GM21528 (cell line): Measurements from ENCODE around the gene SNRNP40.

Source experiments
- ATAC-seq: cut with Tn5 transposase; IDR thresholded peaks from one replicate; pipeline ENCODE4 v1.9.1; 2021; ENCODE audit warnings: mild to moderate bottlenecking, moderate library complexity; ENCODE audit not compliant: unreplicated experiment, low FRiP score

Gene SNRNP40

DNA sequence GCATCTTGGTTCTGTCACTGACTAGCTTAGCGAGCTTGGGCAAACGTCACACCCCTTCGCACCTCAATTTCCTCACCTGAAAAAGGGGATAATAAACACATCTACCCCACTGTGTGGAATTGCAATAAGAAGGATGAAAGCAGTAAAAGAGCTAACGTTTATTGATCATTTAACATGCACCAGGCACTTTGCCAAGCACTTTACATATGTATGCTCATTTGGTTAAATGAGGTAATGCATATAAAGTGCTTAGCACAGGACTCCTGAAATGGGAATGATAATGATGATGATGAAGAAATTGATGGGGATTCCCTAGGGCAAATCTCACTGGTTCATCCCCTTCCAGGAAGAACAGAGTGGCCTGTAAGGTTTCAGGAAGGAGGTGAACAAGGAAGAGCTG is 61.7 kb downstream of the SNRNP40 start:
- no peak for ATAC-seq

- no peak for ATAC-seq
Observed at GRCh38 chr1:31234123-31234708, 62.4 kb downstream of the SNRNP40 start.

DNA sequence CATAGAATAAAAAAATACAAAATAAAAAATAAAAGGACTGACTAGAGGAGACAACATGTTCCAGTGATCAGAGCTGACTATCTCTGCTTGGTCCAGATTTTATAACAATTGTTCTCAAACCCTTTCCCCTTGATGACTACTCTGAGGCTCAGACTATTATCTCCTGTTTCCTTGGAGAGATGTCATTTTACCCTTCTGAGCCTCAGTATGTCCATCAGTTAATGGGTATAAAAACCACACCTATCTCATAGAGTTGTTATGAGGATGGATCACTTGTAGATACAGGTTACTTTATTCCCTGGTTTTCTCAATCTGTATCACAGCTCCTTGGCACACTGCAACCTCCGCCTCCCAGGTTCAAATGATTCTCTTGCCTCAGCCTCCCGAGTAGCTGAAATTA is 63.9 kb downstream of the SNRNP40 start:
- no peak for ATAC-seq

- ATAC-seq: no peak
Observed at GRCh38 chr1:31231802-31232201, 64.8 kb downstream of the SNRNP40 start.

DNA sequence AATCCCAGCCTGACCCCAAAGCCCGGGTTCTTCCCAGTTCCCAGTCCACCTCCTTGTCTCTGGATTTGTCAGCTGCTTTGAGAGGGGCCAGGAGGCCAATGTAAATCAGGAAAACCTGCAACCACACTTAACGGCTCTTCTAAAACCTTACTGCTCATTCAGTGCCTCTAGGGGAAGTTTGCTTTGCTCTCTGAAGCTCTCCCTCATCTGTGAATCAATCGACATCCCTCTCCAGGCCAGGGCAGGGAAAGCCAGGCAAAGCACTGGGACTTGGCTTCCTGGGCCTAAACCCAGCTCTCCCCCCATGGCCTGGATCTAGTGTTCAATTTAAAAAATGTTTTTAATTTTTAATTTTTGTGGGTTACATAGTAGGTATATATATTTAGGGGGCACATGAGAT is 66.2 kb downstream of the SNRNP40 start:
- no peak for ATAC-seq

GRCh38 chr1:31228986-31229385 is 67.6 kb downstream of the SNRNP40 start:
- ATAC-seq: no peak

DNA sequence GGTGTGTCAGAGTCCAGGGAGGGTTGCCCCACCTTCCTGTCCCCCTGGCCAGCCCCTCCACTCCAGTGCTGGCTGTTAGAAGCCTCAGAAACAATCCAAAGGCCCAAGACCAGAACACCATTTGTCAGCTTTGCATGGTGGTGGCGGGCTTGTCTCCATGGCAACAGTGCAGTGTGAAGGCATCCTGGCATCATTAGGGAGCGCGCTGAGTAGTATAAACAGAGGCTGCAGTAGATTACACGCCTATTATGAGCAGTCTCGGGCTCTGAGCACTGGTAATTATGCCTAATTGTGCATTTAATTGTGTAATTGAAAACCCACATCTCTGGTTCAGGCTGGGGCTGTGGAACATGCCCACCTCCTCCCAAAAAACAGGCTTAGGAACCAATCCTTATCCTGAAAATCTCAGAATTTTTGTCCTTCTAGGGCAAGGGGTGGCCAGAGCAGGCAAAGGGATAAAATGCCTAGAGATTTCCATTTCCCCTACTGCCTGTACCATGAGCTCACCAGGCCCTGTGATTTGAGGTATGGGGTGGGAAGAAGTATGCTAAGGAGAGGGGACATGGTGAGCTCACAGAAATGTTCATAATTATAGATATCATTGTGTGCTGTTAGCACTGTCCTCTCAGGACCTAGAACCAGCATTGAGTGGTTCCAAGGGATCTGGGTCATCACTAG is 68.6 kb downstream of the SNRNP40 start:
- no peak for ATAC-seq

- ATAC-seq: no peak
Observed at GRCh38 chr1:31224068-31224467, 72.5 kb downstream of the SNRNP40 start.

GRCh38 chr1:31222176-31222575 is 74.4 kb downstream of the SNRNP40 start:
- no peak for ATAC-seq

DNA sequence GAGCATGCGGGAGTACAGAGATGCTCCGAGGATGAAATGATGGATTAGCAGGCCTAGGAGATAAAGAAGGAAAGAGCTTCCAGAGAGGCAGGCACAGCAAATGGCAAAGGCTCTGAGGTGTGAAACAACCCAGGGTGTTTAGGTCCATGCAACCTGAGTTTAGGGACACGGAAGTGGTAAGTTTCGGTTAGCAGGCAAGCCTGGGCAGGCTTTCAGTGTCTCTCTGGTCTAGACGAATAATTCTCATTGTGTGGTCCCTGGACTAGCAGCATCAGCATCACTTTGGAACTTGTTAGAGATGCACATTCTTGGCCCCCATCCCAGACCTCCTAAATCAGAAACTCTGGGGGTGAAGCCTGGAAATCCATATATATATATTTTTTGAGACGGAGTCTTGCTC is 75.5 kb downstream of the SNRNP40 start:
- ATAC-seq: no peak

DNA sequence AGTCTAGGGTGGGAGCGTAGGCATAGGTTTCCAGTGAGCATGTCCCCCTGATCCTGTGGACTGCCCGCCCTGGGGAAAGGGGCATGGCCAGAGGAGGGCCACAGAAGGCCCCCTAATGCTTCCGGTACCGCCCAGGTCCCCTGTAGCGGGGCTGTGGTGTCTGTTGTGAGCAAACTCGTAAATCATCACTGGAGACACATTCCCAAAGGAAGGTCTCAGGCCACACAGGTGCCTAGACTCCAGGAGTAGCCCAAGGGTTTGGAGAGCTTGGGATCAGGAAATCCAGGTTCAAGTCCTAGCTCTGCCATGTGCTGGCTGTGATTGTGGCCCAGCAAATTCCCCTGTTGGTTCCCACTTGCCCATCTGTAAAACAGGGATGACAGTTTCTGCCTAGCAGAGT is 77.1 kb downstream of the SNRNP40 start:
- ATAC-seq: no peak

GRCh38 chr1:31218705-31219104 is 77.9 kb downstream of the SNRNP40 start:
- no peak for ATAC-seq

- no peak for ATAC-seq
Observed at GRCh38 chr1:31216016-31216415, 80.6 kb downstream of the SNRNP40 start.

GRCh38 chr1:31215065-31215570 is 81.5 kb downstream of the SNRNP40 start:
- no peak for ATAC-seq

DNA sequence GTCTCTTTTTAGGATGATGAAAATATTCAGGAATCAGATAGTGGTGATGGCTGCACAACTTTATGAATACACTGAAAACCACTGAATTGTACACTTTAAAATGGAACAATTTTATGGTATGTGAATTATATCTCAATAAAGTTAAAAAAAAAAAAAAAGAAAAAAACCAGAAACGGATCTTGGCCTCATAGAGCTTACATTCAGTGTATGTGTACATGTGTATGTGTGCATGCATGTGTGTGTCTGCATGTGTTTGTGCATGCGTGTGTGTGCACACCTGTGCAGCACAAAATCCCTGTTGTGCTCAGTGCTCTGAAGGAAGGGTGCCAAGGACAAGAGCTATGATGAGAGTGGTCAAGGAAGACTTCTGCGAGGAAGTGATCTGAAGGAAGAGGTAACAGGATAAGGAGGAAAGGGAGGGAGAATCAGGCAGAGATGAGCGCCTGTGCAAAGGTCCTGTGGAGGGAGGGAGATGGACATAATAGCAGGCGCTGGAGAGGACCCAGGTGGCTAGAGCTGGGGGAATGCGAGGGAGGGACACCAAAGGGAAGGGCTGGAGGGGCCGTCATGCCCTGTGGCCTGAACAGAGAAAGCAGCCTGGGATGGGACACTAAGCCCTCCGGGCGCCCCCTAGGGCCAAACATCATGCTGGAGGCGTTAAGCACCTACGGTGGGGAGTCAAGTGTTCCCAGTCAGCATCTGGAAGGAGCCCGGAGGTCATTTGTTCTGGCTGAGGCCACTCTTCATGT is 82.1 kb downstream of the SNRNP40 start:
- no peak for ATAC-seq
